Measurements from ENCODE around the gene TSPAN31. TPM values are rescaled to one million over a fixed set of nuclear protein-coding genes. Genes with fewer than 3 reads are reported as not detected.

TSPAN31 gene
- total and polyA plus RNA-seq, 9 of the 15 experiments (the other 6 are each of a cell fraction or from before 2014, with no cell fraction given) = 11.3 to 26.4 (median 14.3) TPM

DNA sequence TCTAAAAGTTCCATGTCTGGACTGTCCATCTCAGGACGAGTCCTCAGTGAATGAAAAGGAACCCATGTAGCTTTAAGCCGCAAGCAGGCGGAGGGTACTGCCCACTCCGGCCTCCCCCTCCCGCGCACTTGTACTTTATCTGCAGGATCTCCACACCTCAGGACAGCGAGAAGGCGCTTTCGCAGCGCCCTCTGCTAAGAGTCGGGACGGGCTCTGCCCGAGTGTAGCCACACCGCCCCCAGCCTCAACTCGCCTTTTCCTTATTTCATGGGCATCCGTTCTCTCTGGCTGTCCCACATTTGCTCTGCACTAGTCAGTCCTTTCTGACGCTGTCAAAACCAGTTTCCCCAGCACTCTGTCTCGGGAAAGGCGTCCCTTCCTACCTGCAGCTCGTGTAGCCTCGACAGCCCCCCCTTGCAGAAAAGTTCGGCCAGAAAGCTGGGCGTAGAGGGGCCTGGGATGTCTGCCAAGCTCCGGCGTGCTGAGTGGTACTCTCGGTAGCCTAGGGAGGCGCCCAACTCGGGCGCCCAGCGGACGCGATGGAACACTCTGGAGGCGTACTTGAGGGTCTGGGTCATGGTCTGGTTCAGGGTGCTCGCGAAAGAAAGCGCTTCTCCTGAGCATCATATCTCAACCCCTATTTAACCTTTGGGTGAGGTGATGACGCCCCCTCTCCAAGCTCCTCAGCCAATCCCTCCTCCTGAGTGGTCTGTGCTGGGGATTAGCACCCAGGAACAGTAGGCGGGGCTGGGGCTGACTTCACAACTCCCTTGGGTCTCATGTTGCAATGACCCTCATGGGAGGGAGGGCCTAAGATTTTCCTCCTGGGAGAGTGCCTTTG, 21.8 kb downstream of the TSPAN31 start, which contains the start of gene CYP27B1 (continued):
- no peak for TF ChIP-seq CHD7 (IDR thresholded peaks at IDR 0.05; ENCODE audit: low read depth, low read length)
- TF ChIP-seq, protein P1, sequence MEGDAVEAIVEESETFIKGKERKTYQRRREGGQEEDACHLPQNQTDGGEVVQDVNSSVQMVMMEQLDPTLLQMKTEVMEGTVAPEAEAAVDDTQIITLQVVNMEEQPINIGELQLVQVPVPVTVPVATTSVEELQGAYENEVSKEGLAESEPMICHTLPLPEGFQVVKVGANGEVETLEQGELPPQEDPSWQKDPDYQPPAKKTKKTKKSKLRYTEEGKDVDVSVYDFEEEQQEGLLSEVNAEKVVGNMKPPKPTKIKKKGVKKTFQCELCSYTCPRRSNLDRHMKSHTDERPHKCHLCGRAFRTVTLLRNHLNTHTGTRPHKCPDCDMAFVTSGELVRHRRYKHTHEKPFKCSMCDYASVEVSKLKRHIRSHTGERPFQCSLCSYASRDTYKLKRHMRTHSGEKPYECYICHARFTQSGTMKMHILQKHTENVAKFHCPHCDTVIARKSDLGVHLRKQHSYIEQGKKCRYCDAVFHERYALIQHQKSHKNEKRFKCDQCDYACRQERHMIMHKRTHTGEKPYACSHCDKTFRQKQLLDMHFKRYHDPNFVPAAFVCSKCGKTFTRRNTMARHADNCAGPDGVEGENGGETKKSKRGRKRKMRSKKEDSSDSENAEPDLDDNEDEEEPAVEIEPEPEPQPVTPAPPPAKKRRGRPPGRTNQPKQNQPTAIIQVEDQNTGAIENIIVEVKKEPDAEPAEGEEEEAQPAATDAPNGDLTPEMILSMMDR (IDR thresholded peaks at IDR 0.05 in 2 of 3, conservative IDR thresholded peaks at IDR 0.05 in 1 of 3; ENCODE audit: insufficient read depth in 2 of 3, low read depth in 1 of 3, low read length in 3 of 3) = 0 out of 6 replicates have a peak, but pooled peaks of 1 of the 3 experiments have one; percentile 2
- no peak for TF ChIP-seq CUX1 (CRISPR knock-in tag; IDR thresholded peaks at IDR 0.05)
- TF ChIP-seq, protein P2, sequence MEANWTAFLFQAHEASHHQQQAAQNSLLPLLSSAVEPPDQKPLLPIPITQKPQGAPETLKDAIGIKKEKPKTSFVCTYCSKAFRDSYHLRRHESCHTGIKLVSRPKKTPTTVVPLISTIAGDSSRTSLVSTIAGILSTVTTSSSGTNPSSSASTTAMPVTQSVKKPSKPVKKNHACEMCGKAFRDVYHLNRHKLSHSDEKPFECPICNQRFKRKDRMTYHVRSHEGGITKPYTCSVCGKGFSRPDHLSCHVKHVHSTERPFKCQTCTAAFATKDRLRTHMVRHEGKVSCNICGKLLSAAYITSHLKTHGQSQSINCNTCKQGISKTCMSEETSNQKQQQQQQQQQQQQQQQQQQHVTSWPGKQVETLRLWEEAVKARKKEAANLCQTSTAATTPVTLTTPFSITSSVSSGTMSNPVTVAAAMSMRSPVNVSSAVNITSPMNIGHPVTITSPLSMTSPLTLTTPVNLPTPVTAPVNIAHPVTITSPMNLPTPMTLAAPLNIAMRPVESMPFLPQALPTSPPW (CRISPR knock-in tag; IDR thresholded peaks at IDR 0.05) = peak; percentile 73

Data from K562 (cell line).